GM12892 (cell line): ENCODE results near the gene C1orf167.

Source experiments
- DNase-seq: peaks from one replicate; pipeline ENCODE4 v3.0.0; 2011; ENCODE audit not compliant: insufficient read length
- FAIRE-seq: peaks from 2 replicates; lab custom pipeline; 2011; peaks lifted over from hg19 to GRCh38; lab: Jason Lieb, UNC
- POLR2A ChIP-seq: IDR thresholded peaks from 2 replicates; pipeline ENCODE4 v1.6.1; 2011; ENCODE audit warnings: low read depth, low read length, control low read depth
- POLR2AphosphoS5 ChIP-seq: IDR thresholded peaks from 2 replicates; pipeline ENCODE4 v1.6.1; 2011; ENCODE audit warnings: low read depth, low read length, control low read depth
- TAF1 ChIP-seq: IDR thresholded peaks from 2 replicates; pipeline ENCODE4 v1.6.1; 2011; ENCODE audit warnings: low read depth, mild to moderate bottlenecking, control low read depth, low read length, borderline replicate concordance

Gene C1orf167

GRCh38 chr1:11769274-11769673 lies 7.3 kb downstream of the C1orf167 start:
- no peak for TF ChIP-seq POLR2AphosphoS5
- TF ChIP-seq TAF1: no peak
- TF ChIP-seq POLR2A: no peak
- FAIRE-seq (no peak), DNase-seq (no peak)

- no peak for FAIRE-seq
- no peak for TF ChIP-seq POLR2AphosphoS5
- TF ChIP-seq POLR2A: no peak
- TF ChIP-seq TAF1: no peak
- no peak for DNase-seq
Observed at GRCh38 chr1:11770011-11770410, 8.0 kb downstream of the C1orf167 start.

- FAIRE-seq (no peak), DNase-seq (no peak)
- TF ChIP-seq TAF1: no peak
- no peak for TF ChIP-seq POLR2AphosphoS5
- TF ChIP-seq POLR2A: no peak
Observed at GRCh38 chr1:11771481-11772043, 9.6 kb downstream of the C1orf167 start.

GRCh38 chr1:11772458-11772857 lies 10.5 kb downstream of the C1orf167 start:
- FAIRE-seq: peak; percentile 73
- no peak for DNase-seq
- no peak for TF ChIP-seq POLR2A
- no peak for TF ChIP-seq TAF1
- no peak for TF ChIP-seq POLR2AphosphoS5

GRCh38 chr1:11774753-11775152 lies 12.8 kb downstream of the C1orf167 start:
- FAIRE-seq (no peak), DNase-seq (no peak)
- TF ChIP-seq POLR2A (no peak), TAF1 (no peak), POLR2AphosphoS5 (no peak)

- TF ChIP-seq POLR2AphosphoS5 (no peak), TAF1 (no peak), POLR2A (no peak)
- FAIRE-seq: no peak
- DNase-seq: no peak
Observed at GRCh38 chr1:11777658-11778322, 15.8 kb downstream of the C1orf167 start.

- DNase-seq: no peak
- no peak for FAIRE-seq
- no peak for TF ChIP-seq TAF1
- no peak for TF ChIP-seq POLR2A
- TF ChIP-seq POLR2AphosphoS5: no peak
Observed at GRCh38 chr1:11778336-11778735, 16.3 kb downstream of the C1orf167 start.

- no peak for DNase-seq
- TF ChIP-seq POLR2A: no peak
- TF ChIP-seq TAF1: no peak
- no peak for TF ChIP-seq POLR2AphosphoS5
- FAIRE-seq: no peak
Observed at GRCh38 chr1:11778844-11779623, 17.0 kb downstream of the C1orf167 start.

GRCh38 chr1:11779715-11780379 lies 17.9 kb downstream of the C1orf167 start:
- DNase-seq (no peak), FAIRE-seq (no peak)
- TF ChIP-seq POLR2AphosphoS5: no peak
- no peak for TF ChIP-seq POLR2A
- no peak for TF ChIP-seq TAF1

- no peak for FAIRE-seq
- TF ChIP-seq TAF1: no peak
Observed at GRCh38 chr1:11780380-11781147, 18.6 kb downstream of the C1orf167 start.

More at GRCh38 chr1:11780380-11781147, 18.6 kb downstream of the C1orf167 start:
- DNase-seq: no peak
